ENCODE measurements around the gene CABLES2.

DNA sequence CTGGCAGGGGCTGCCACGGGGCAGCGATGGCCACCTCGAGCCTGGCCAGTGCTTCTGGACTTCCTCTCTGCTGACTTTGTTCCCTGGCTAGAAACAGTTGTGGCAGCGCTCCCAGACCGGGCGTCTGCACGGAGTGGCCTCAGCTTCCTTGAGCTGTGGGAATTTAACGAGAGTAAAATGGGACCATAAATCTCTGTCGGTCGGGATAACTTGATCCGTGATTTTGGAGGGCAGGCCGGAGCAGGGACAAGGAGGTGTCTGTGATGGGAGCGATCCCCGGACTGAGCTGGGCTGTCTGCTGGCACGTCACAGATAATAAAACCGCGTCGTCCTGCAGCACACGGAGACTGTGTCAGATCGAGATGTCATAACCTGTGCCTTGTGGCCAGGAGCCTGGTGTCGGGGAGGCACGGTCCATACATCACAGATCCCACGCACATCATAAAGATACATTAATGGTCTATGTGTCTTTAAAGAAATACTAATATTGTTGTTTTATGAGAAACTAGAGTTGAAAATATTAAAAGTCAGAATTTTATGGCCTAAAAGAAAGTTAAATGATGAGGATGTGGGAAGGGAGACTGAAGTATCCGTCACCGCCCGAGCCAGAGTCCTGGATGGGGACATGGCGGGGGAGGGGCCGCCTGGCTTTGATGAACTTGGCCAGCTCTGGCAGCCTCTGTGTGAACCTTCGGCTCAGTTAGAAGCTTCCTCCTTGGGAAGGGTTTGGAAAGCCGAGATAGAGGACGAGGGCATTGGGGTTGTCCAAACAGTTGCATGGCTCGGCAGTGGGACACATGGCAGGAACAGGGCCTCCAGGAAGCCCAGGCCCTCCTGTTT, 26.8 kb upstream of the CABLES2 start:
- TF ChIP-seq, protein P1, sequence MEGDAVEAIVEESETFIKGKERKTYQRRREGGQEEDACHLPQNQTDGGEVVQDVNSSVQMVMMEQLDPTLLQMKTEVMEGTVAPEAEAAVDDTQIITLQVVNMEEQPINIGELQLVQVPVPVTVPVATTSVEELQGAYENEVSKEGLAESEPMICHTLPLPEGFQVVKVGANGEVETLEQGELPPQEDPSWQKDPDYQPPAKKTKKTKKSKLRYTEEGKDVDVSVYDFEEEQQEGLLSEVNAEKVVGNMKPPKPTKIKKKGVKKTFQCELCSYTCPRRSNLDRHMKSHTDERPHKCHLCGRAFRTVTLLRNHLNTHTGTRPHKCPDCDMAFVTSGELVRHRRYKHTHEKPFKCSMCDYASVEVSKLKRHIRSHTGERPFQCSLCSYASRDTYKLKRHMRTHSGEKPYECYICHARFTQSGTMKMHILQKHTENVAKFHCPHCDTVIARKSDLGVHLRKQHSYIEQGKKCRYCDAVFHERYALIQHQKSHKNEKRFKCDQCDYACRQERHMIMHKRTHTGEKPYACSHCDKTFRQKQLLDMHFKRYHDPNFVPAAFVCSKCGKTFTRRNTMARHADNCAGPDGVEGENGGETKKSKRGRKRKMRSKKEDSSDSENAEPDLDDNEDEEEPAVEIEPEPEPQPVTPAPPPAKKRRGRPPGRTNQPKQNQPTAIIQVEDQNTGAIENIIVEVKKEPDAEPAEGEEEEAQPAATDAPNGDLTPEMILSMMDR (IDR thresholded peaks at IDR 0.05): no peak
- TF ChIP-seq EZH2 (IDR thresholded peaks at IDR 0.05): no peak
- no peak for TF ChIP-seq EZH2phosphoT487 (IDR thresholded peaks at IDR 0.05)
